ENCODE data around the gene RHOT2.
A peak's percentile ranks its signal among the peaks of the same experiment; 100 is the strongest.

RHOT2 gene

DNA sequence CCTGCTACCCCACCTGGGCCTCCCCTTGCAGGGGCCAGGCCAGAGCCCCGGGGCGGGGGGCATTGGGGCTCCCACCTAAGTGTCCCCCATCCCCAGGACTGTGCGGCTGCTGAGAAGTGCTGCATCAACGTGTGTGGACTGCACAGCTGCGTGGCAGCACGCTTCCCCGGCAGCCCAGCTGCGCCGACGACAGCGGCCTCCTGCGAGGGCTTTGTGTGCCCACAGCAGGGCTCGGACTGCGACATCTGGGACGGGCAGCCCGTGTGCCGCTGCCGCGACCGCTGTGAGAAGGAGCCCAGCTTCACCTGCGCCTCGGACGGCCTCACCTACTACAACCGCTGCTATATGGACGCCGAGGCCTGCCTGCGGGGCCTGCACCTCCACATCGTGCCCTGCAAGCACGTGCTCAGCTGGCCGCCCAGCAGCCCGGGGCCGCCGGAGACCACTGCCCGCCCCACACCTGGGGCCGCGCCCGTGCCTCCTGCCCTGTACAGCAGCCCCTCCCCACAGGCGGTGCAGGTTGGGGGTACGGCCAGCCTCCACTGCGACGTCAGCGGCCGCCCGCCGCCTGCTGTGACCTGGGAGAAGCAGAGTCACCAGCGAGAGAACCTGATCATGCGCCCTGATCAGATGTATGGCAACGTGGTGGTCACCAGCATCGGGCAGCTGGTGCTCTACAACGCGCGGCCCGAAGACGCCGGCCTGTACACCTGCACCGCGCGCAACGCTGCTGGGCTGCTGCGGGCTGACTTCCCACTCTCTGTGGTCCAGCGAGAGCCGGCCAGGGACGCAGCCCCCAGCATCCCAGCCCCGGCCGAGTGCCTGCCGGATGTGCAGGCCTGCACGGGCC lies 35.2 kb upstream of the RHOT2 start:
- DNase-seq (ENCODE audit: low read depth, low spot score), result no peak

- DNase-seq (ENCODE audit: low read depth, low spot score), result no peak
Observed at GRCh38 chr16:633336-634050, 34.4 kb upstream of the RHOT2 start.

DNA sequence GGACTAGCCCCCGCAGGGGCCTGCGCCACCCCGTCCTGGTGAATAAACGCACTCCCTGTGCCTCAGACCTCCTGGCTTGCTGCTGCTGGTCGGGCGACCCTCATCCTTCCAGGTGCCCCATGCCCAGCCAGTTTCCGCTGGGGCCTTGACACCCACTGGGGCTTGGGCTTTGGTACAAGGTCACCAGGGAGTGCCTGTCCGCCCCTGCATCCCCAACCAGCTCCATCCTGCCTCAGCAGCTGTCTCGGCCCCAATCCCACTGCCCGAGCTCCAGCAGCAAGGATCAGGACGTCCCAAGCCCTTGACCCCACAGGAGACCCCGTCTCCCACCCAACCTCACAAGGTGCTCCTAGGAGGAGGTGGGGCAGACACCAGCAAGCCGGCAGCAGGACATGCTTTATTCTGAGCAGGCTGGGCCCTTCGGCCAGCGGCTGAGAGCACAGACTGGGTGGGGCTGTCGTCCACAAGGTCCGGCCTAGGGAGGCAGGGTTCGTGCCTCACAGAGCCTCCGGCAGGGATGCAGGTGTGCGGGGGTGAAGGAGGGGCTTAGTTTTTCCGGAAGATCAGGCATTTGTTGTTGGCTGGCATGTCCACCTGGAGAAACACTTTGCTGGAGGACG lies 33.8 kb upstream of the RHOT2 start:
- no peak for DNase-seq (ENCODE audit: low read depth, low spot score)

GRCh38 chr16:634996-635395 lies 32.9 kb upstream of the RHOT2 start:
- DNase-seq (ENCODE audit: low read depth, low spot score), result no peak

GRCh38 chr16:635573-636205 lies 32.2 kb upstream of the RHOT2 start:
- DNase-seq (ENCODE audit: low read depth, low spot score), result no peak

- DNase-seq (ENCODE audit: low read depth, low spot score), result peak; percentile 80
Observed at GRCh38 chr16:636206-637080, 31.5 kb upstream of the RHOT2 start, which contains the start of gene METTL26. TSS of gene METTL26 (minus strand) at chr16:636305. CDS start at chr16:636290, 15 bp downstream.

- peak; percentile 72 for DNase-seq (ENCODE audit: low read depth, low spot score)
Observed at GRCh38 chr16:637081-638018, 30.6 kb upstream of the RHOT2 start.

- DNase-seq (ENCODE audit: low read depth, low spot score), result no peak
Observed at GRCh38 chr16:638034-638543, 29.8 kb upstream of the RHOT2 start.

GRCh38 chr16:638836-639235 lies 29.1 kb upstream of the RHOT2 start:
- no peak for DNase-seq (ENCODE audit: low read depth, low spot score)

DNA sequence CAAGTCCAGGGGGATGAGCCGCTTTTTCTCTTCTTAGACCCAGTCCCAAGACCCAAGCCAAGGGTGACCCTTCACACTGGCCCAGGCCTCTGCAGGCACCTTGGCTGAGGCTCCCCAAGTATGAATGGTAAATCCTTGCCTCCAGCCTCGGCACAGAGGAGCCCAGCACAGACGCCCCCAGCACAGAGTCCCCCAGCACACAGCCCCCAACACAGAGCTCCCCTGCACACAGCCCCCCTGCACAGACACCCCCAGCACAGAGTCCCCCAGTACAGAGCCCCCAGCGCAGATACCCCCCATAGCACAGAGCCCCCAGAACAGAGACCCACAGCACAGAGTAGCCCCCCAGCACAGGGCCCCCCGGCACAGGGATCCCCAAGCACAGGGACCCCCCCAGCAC lies 27.3 kb upstream of the RHOT2 start:
- no peak for DNase-seq (ENCODE audit: low read depth, low spot score)

DNA sequence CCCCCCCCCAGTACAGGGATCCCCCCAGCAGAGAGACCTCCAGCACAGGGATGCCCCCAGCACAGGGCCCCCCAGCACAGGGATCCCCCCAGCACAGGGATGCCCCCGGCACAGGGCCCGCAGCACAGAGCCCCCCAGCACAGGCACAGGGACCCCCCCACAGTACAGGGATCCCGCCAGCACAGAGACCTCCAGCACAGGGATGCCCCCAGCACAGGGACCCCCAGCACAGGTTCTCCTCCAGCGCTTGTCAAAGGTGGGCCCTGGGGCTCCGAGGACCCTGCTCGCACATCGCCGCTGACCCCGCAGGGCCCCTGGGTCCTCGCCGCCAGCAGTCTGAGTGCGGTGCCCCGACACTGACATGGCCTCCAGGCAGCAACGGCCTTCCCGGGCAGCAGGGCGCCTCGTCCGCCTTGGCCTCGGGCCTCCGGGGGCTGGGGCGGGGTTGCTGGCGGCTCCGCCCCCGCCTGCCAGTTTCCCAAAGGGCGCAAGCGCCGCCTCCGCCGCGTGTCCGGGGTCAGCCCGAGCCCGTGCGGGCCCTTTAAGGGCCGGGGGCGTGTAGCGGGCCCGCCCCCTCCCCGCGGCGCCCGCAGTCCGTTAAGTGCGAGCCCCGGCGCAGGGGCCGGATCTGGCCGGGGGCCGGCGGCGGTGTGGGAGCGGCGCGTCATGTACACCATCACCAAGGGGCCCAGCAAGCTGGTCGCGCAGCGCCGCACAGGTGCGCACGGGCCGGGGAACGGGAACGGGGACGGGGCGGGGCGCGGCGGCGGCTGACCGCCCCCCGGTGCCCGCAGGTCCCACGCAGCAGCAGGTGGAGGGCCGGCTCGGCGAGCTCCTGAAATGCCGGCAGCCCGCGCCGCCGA lies 26.4 kb upstream of the RHOT2 start, which contains the start of gene MCRIP2:
Gene MCRIP2, plus strand, starts transcription at position 503 of the 863 bp plus-strand sequence. Its CDS starts 164 bp downstream, at position 667.
- DNase-seq (ENCODE audit: low read depth, low spot score), result peak; percentile 39

DNA sequence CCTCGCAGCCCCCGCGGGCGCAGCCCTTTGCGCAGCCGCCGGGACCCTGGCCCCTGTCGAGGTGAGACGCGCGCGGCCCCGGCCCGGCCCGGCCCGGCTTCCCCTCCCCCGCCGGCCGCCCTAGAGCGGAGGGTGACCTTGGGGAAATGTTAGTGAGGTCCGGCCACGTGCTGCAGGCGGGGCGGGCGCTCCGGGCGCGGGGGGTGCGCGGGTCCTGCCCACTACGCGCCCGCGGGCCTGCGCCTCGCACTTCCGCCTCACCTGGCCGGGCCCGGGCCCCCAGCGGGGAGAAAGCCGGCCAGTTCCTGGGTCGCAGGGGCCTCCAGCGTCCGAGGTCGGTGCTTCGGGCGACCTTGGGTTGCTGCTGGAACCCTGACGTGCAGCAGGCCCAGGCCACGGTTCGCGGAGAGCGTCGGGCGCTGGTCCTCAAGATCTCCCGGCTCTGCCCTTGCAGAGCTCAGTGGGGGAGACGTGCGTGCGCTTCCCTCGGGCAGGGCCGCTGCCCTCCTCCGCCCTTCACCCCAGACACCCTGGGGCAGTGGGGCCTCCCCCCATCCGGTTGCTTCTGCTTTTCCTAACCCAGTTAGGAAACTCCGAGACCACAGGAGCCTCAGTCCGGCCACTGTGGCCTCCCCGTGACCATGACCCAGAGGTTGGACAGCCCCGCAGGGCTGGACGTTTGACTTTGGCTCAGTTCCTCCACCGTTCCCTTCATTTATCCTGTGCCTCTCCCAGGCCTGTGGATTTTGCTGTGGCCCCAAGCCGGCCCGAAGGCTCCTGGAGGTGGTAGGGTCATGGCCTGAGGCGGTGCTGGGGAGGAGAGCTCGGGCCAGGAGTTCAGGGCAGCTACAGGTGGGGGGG lies 25.5 kb upstream of the RHOT2 start:
- no peak for DNase-seq (ENCODE audit: low read depth, low spot score)

DNA sequence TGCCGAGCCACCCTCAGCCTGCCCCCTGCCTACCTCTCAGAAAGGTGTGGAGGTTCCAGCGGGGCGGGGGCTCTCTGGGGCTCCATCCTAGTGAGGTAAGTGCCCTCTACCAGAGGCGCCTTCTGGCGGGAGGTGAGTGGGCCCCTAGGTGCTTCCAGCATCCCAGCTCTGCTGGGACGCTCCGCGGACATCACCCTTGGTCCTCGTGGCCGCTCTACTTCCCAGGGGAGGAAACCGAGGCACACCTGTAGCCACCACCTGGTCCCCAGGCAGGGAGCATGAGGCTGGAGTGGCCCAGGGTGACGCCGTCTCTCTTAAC lies 24.9 kb upstream of the RHOT2 start:
- DNase-seq (ENCODE audit: low read depth, low spot score), result no peak

GRCh38 chr16:644556-644955 lies 23.4 kb upstream of the RHOT2 start:
- DNase-seq (ENCODE audit: low read depth, low spot score), result no peak

DNA sequence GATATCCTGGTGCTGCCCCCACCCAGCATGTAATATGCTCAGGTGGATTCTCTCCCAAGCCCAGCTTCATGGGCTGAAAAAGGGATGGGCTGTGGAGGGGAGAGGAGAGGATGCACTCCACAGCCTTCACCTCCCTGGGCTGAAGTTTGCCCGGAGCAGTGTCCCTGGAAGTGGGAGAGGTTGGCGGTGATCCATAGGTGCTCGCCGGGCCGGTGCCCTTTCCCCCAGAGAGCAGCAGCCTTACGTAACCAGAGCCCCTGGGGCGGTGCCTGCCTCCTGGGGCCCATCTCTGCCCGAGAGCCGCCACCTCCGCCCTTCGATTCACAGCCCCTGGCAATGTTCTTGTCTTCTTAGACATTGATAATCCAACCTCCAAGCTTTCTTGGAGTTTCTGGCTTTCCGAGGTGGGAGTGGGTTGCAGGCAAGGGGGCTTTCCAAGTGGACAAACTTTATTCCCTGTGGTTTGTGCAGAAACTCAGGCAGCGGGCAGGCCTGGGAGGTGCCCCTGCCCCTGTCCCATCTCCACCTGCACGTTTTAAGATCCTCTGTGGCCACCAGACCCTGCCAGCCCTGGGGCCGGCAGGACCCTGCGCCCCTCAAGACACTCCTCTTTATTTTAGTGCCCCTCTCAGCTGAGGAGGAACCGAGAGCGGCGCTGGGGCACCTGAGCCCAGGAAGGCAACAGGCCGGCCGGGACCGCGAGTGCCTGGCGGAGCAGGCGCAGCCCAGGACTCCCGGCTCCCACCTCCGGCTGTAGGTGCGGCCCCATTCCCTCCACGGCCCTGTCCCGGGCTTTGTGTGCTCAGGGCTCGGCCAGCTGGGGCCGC lies 21.9 kb upstream of the RHOT2 start:
- DNase-seq (ENCODE audit: low read depth, low spot score), result no peak

DNA sequence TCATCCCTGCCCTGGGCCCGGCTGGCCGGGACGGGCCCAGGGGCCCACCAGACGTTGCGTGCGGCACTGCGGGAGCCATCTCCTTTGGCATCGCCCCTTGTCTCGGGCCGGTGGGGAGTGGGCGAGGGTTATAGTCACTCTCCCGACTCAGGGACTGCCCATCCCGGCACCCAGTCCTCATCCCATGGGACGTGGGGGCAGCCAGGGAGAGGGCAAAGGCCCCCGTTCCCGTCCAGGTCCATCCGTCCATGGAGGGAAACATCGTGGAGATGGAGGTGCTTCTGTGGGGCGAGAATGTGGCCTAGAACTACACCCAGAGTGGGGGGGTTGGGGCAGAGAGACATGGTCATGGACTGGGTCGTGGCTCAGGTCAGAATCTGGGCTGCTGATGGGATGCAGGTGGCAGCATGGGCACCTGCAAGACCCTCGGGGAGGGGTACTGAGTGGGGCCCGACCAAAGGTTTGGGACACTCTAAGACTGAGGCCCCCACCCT lies 21.2 kb upstream of the RHOT2 start:
- no peak for DNase-seq (ENCODE audit: low read depth, low spot score)
